NCI-H748 (cell line): ENCODE data around the gene MKLN1.

Experiments used
- DNase-seq: peaks from one replicate; lab custom pipeline; 2025; ENCODE audit not compliant: unreplicated experiment; lab: John Stamatoyannopoulos, UW

The MKLN1 gene

GRCh38 chr7:131346885-131347592 lies 19.4 kb downstream of the MKLN1 start:
- peak; percentile 48 for DNase-seq

DNA sequence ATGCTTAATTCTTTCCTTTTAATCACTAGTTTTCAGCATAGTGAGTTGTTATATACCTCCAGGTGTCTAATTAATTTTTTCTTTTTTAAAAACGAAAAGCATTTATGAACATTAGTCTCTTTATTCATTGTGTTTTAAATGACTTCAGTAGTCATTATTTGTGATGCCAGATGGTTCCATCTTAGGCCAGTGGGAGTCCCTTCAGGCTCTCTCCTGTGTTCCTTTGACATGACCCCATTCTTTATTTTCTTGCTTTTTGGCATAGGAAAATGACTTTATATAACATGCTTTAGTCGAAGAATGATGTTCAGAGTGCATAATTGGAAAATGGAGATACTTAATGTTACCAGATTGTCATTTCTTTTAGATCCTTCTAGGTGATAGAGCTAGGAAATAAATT lies 24.4 kb downstream of the MKLN1 start:
- DNase-seq: no peak

DNA sequence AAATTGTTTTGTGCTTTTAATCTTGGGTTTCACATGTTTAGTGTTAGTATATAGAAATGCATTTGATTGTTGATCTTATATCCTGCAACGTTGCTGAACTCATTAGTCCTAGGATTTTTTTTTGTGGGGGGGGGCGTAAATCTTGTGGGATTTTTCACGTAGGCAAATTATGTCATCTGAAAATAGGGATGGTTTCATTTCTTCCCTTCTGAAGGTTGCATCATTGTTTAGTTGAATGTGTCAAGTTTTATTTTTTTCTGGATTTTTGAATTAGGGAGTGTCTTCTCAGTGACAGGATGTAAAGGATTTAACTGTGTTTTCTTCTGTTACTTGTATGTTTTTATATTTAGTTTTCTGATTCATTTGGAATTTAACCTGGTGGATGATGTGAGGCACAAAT lies 26.7 kb downstream of the MKLN1 start:
- DNase-seq: no peak

GRCh38 chr7:131355917-131356777 lies 28.5 kb downstream of the MKLN1 start:
- no peak for DNase-seq

DNA sequence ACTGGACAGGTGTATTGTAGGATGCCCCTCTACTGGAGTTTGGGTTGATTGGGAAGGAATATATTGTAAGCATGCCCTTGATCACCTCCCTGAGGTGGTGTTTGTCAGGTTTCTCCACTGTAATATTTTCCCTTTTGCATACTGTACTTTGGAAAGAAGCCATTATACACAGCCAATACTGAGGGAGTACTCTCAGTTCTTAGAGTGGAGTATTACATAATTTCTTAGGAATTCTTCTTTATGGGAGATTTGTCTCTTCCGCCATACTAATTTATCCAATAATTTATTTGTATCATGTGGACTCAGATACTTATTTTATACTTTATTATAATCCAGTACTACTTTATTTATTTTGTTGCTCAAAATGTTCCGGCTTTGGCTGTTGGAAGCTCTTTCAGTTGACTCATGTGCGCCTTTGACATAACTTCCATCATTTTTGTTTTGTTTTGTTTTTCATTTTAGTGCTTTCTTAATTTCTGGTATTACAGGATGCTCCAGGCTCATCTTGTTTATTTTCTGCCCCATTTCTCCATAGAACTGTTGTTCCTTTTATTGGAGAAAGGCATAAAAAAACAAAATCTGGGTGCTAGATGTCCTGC lies 29.7 kb downstream of the MKLN1 start:
- DNase-seq: no peak

DNA sequence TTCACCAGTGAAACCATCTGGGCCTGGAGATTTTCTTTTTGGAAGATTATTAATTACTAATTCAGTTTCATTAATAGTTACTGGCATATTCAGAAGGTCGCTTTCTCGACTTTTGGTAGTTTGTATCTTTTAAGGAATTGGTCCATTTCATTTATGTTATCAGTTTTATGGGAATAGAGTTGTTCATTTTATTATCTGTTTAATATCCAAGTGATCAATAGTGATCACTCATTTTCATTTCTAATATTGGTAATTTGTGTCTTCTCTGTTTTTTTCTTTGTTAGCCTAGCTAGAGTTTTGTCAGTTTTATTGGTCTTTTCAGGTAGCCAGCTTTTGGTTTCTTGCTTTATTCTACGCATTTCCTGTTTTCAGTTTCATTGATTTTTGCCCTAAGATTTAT lies 31.0 kb downstream of the MKLN1 start:
- no peak for DNase-seq

DNA sequence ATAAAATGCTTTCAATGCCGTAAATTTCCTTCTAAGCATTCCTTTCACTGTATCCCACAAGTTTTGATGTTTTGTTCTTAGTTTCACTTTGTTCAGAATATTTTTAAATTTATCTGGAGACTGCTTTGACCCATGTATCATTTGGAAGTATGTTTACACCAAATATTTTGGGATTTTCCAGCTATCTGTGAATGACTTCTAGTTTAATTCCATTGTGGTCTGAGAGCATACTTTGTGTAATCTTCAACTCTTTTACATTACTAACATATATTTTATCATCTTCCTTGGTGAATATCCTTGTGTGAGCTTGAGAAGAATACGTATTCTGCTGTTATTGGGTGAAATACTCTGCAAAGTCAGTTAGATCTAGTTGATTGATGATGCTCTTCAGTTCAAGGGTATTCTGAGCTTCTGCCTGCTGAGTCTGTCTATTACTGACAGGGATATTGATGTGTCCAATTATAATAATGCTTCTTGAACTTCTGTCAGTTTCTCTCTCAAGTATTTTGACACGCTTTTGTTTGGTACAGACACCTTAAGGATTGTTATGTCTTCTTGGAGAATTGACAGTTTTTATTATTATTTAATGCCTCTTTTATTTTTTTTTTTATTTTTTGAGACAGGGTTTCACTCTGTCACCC lies 31.6 kb downstream of the MKLN1 start:
- DNase-seq: no peak

GRCh38 chr7:131363719-131364118 lies 36.0 kb downstream of the MKLN1 start:
- DNase-seq: peak; percentile 12

GRCh38 chr7:131364767-131365344 lies 37.2 kb downstream of the MKLN1 start:
- DNase-seq: no peak

GRCh38 chr7:131365838-131366237 lies 38.2 kb downstream of the MKLN1 start:
- DNase-seq: no peak

DNA sequence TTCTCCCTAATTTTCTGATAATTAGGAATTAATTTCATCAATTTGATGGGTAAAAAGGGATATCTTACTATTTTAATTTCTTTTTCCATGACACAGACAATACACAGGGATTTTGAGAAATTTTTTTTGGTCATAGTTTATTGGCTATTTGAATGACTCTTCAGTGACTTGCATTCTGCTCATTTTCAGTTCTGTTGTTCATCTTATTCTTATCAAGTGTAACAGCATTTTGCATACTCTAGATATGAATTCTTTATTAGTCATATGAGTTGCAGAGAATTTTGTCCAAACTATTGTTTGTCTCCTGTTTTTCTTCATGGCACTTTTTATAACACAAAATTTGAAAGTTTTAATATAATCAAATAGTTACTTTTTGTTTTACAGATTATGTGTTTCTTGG lies 41.7 kb downstream of the MKLN1 start:
- DNase-seq: no peak

- DNase-seq: no peak
Observed at GRCh38 chr7:131370523-131370968, 42.9 kb downstream of the MKLN1 start.

DNA sequence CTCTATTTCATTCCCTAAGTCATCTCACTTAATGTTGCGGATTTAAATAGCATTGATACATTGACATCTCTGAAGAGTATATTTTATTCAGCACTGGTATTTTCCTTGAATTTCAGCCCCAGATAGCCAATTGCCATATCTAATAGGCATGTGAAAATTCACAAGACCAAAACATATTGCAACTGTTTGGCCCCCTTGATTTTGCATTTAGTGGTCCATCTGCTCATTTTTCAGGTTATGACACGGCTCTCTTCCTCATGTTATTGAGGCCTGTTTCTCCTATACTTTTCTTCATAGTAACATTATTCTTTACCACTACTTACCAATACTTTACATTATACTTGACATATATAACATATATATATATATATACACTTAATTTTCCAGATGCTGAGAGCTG lies 43.7 kb downstream of the MKLN1 start:
- DNase-seq: no peak

- DNase-seq: no peak
Observed at GRCh38 chr7:131372554-131372953, 44.9 kb downstream of the MKLN1 start.

DNA sequence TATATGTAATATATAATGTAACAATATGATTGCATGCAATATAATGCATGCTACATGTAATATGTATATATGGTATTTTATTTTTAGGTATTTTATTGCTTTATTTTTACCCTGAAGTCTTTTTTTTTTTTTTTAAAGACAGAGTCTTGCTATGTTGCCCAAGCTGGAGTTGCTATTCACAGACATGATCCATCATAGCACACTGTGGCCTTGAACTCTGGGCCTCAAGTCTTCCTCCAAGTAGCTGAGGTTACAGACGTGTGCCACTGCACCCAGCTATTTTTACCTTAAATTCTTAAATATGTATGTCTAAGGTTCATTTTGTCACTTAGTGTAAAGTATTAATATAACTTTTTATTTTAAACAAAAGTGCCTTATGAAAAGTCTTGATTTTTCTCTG lies 47.1 kb downstream of the MKLN1 start:
- no peak for DNase-seq

GRCh38 chr7:131381069-131381838 lies 53.6 kb downstream of the MKLN1 start:
- no peak for DNase-seq

DNA sequence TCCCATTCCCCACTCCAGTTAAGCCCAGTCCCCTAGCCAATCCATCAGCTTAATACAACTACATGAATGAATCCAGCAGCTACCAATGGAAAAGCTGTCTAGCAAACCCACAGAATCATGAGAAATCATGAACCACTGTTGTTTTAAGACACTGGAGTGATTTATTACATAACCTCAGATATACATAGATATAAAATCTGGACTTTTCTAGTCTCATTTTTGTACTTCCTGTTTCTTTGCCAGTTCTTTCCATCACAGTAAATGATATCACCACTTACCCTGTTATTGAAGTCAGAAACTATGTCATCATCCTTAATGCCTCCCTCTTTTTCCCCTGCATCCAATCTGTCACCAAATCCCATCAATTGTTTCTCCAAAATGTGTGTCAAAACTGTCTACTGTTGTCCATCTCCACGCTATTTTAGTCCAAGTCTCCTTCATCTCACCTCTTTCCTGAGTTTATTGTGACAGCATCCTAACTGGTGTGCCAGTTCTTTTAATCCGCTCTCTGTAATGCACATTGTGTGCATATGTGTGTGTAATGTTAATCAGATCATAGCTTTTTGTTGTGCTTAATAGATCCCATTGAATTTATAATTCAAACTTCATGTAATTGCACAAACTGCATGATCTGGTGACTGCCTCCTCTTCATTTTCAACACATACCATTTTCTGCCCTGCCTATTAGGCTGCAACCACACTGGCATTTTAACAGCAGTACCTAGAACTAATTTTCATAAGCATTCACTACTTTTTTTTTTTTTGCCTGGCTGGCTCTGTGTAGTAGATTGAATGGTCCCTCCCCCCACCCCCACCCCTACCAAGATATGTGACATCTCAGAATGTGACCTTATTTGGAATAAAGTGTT lies 56.0 kb downstream of the MKLN1 start:
- no peak for DNase-seq

DNA sequence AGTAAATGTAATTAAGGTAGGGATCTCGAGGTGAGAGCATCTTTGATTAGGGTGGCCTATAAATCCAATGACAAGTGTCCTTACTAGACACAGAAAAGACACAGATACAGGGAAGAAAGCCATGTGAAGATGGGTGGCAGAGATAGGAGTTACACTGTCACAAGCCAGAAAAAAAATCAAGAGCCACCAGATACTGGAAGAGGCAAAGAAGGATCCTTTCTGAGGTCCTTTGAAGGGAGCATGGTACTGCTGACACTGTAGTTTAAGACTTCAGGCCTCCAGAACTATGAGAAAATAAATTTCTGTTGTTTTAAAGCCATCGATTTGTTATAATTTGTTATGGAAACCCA lies 56.6 kb downstream of the MKLN1 start:
- DNase-seq: no peak

DNA sequence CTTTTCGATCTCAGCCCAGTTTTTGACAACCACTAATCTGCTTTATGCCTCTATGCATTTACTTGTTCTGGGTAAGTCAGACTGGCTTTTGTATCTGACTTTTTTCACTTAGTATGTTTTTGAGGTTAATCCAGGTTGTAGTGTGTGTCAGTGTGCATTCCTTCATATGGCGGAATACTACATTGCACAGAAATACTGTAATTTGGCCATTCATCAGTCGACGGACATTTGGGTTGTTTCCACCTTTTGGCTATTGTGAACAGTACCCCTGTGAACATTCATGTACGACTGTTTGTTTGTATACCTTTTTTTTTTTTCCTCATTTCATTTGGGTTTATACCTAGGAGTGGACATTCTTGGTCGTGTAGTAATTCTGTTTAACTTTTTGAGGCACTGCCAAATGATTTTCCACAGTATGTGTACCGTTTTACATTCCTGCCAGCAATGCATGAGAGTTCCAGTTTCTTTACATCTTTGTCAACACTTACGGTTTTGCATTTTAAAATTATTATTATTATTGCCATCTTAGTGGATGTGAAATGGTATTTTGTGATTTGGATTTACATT lies 57.4 kb downstream of the MKLN1 start:
- DNase-seq: no peak
